ENCODE measurements around the gene MDN1.
A peak's percentile ranks its signal among the peaks of the same experiment; 100 is the strongest.
"Not testable (repeated sequence)": the region's sequence is repeated elsewhere in the genome, so short reads cannot be mapped to it uniquely, and the experiment has no call there.

Gene MDN1

GRCh38 chr6:89858041-89858440 lies 38.4 kb upstream of the MDN1 start:
- peaks cover 67% of the 10 kb centered on the region for H3K36me3 ChIP-seq
- DNase-seq: no peak

GRCh38 chr6:89853068-89853467 lies 33.5 kb upstream of the MDN1 start:
- H3K9me3 ChIP-seq: no peaks in the 10 kb centered on the region
- peaks cover 50% of the 10 kb centered on the region for H3K36me3 ChIP-seq
- H3K4me3 ChIP-seq (ENCODE audit: low read depth, low read length): no peak overlapping the region
- DNase-seq: no peak
- TF ChIP-seq, protein P1, sequence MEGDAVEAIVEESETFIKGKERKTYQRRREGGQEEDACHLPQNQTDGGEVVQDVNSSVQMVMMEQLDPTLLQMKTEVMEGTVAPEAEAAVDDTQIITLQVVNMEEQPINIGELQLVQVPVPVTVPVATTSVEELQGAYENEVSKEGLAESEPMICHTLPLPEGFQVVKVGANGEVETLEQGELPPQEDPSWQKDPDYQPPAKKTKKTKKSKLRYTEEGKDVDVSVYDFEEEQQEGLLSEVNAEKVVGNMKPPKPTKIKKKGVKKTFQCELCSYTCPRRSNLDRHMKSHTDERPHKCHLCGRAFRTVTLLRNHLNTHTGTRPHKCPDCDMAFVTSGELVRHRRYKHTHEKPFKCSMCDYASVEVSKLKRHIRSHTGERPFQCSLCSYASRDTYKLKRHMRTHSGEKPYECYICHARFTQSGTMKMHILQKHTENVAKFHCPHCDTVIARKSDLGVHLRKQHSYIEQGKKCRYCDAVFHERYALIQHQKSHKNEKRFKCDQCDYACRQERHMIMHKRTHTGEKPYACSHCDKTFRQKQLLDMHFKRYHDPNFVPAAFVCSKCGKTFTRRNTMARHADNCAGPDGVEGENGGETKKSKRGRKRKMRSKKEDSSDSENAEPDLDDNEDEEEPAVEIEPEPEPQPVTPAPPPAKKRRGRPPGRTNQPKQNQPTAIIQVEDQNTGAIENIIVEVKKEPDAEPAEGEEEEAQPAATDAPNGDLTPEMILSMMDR (IDR thresholded peaks at IDR 0.05; ENCODE audit: low read depth, low read length): no peak
- no peaks in the 10 kb centered on the region for H3K4me1 ChIP-seq
- H3K27me3 ChIP-seq: no peaks in the 10 kb centered on the region

More at GRCh38 chr6:89858041-89858440, 38.4 kb upstream of the MDN1 start:
- H3K27me3 ChIP-seq: no peaks in the 10 kb centered on the region
- no peaks in the 10 kb centered on the region for H3K4me1 ChIP-seq
- H3K9me3 ChIP-seq: no peaks in the 10 kb centered on the region
- TF ChIP-seq, protein P1 (IDR thresholded peaks at IDR 0.05; ENCODE audit: low read depth, low read length): no peak
- H3K4me3 ChIP-seq (ENCODE audit: low read depth, low read length): no peak overlapping the region

DNA sequence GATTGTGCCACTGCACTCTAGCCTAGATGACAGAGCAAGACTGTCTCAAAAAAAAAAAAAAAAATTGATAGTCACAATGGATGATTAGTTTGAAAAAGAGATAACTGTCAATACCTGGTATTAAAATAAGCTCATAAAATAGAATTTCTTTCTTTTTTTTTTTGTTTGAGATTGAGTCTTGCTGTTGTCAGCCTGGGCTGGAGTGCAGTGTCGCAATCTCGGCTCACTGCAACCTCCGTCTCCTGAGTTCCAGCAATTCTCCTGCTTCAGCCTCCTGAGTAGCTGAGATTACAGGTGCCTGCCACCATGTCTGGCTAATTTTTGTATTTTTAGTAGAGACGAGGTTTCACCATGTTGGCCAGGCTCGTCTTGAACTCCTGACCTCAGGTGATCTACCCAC lies 27.9 kb upstream of the MDN1 start:
- H3K27me3 ChIP-seq; DNase-seq; H3K9me3 ChIP-seq; H3K4me1 ChIP-seq; H3K4me3 ChIP-seq (ENCODE audit: low read depth, low read length): not testable (repeated sequence)
- H3K36me3 ChIP-seq: peaks cover 26% of the 10 kb centered on the region

- H3K36me3 ChIP-seq: peaks cover 21% of the 10 kb centered on the region
- H3K4me3 ChIP-seq (ENCODE audit: low read depth, low read length): no peak overlapping the region
- no peaks in the 10 kb centered on the region for H3K9me3 ChIP-seq
- H3K27me3 ChIP-seq: no peaks in the 10 kb centered on the region
- H3K4me1 ChIP-seq: peaks cover 14% of the 10 kb centered on the region
- TF ChIP-seq, protein P1 (IDR thresholded peaks at IDR 0.05; ENCODE audit: low read depth, low read length): no peak
- no peak for DNase-seq
Observed at GRCh38 chr6:89843070-89843469, 23.5 kb upstream of the MDN1 start.

DNA sequence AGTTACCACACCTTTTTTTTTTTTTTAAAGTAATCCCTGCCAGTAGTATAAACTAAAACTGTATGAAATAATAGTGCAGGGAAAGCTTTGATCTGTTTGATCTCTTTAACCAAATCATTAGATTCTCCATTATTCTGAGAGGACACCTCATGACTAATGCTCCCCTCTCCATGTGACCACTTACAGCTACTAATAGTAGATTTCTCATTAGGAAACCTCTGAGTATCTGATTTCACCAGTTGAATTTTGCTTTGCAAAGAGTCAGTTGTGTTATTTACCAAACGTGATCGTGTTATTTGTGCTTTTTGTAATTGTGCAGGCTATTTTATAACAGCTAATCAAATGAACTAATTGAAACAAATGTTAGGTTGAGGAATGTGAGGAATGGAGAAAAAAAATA lies 22.6 kb upstream of the MDN1 start:
- DNase-seq: no peak
- TF ChIP-seq, protein P1 (IDR thresholded peaks at IDR 0.05; ENCODE audit: low read depth, low read length): no peak
- H3K36me3 ChIP-seq: peaks cover 16% of the 10 kb centered on the region
- H3K4me3 ChIP-seq (ENCODE audit: low read depth, low read length): no peak overlapping the region
- no peaks in the 10 kb centered on the region for H3K9me3 ChIP-seq
- no peaks in the 10 kb centered on the region for H3K27me3 ChIP-seq
- peaks cover 14% of the 10 kb centered on the region for H3K4me1 ChIP-seq

GRCh38 chr6:89840538-89840937 lies 20.9 kb upstream of the MDN1 start:
- Histone ChIP-seq H3K9me3 (no peaks in the 10 kb centered on the region), H3K27me3 (no peaks in the 10 kb centered on the region), H3K36me3 (peaks cover 13% of the 10 kb centered on the region), H3K4me3 (ENCODE audit: low read depth, low read length) (no peak overlapping the region), H3K4me1 (peaks cover 14% of the 10 kb centered on the region)
- TF ChIP-seq, protein P1 (IDR thresholded peaks at IDR 0.05; ENCODE audit: low read depth, low read length): no peak
- peak; percentile 64 for DNase-seq
